ENCODE results near the gene DIDO1. TPM values are rescaled to one million over a fixed set of nuclear protein-coding genes. Genes with fewer than 3 reads are reported as not detected.

The DIDO1 gene
- total RNA-seq, 2 experiments from 2014 or later = 65.1 to 70.6 TPM

DNA sequence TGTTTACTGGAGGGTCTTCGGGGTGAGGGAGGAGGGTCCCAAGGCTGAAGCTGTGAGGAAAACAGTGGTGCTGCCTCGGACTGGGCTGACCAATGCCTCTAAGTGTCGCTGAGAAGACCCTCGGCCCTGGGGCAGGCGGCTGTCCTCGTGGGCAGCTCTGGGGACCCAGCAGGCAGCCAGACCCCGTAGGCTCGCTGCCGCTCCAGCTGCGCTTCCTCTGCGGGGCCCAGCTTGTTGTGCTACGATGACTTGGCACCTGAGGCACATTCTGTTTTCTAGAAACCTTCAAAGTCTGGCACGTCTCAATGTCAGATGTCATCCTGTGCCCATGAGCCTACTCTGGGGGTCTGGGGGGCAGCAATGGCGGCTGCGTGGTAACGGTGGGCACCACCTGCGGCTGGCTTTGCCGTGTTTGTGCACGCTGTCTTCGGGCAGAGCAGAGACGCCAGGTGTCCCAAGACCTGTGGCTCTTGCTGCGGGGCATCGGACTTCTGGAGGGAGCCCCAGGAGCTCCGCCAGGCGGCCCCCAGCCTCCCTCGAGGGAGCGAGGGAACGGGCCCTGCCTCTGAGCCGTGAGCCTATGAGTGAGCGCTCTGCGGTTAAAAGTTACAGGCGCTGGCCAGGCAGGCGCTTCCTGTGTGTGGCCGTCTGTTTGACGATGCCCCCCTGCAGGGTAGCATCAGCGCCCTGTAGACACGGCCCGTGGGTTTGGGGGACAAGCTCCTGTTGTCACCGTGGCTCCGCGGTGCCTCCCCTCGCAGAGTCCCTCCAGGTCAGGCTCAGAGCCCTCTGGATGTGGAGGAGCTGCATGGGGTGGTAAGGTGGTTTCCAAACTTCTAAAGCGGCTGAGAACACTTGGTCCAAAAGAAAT is 33.0 kb upstream of the DIDO1 start:
- no TSS peak for BruUV-seq (replicated peaks)
- CTCF ChIA-PET (ENCODE audit: unreplicated experiment) = no interaction called here

GRCh38 chr20:62958388-62959100 is 32.2 kb upstream of the DIDO1 start:
- Histone ChIP-seq H3K9me2 (ENCODE audit: insufficient read depth, low read length) (no peaks in the 10 kb centered on the region), H3K36me3 (ENCODE audit: insufficient read depth, low read length) (no peaks in the 10 kb centered on the region), H3K4me1 (ENCODE audit: insufficient read depth, low read length, poor library complexity, severe bottlenecking) (peaks cover 16% of the 10 kb centered on the region), H3K4me3 (ENCODE audit: low read depth, low read length, poor library complexity, severe bottlenecking) (no peak overlapping the region), H3K79me2 (ENCODE audit: insufficient read depth, low read depth, low read length) (no peaks in the 10 kb centered on the region), H4K20me1 (ENCODE audit: insufficient read depth, low read length) (no peaks in the 10 kb centered on the region), H3K4me2 (ENCODE audit: low read length) (no peak overlapping the region), H2AFZ (ENCODE audit: low read length) (no peak overlapping the region), H3K27ac (ENCODE audit: low read depth, low read length, poor library complexity, severe bottlenecking) (no peak overlapping the region), H3K9me3 (ENCODE audit: low read length) (no peaks in the 10 kb centered on the region)
- no peak for DNase-seq (ENCODE audit: low spot score)
- CTCF ChIA-PET (ENCODE audit: unreplicated experiment) = no interaction called here
- POLR2A ChIA-PET = no interaction called here
- BruUV-seq (replicated peaks) = no TSS peak
- no peak for TF ChIP-seq EZH2phosphoT487 (IDR thresholded peaks at IDR 0.05; ENCODE audit: borderline replicate concordance, low read depth, low read length)
- TF ChIP-seq, protein P1, sequence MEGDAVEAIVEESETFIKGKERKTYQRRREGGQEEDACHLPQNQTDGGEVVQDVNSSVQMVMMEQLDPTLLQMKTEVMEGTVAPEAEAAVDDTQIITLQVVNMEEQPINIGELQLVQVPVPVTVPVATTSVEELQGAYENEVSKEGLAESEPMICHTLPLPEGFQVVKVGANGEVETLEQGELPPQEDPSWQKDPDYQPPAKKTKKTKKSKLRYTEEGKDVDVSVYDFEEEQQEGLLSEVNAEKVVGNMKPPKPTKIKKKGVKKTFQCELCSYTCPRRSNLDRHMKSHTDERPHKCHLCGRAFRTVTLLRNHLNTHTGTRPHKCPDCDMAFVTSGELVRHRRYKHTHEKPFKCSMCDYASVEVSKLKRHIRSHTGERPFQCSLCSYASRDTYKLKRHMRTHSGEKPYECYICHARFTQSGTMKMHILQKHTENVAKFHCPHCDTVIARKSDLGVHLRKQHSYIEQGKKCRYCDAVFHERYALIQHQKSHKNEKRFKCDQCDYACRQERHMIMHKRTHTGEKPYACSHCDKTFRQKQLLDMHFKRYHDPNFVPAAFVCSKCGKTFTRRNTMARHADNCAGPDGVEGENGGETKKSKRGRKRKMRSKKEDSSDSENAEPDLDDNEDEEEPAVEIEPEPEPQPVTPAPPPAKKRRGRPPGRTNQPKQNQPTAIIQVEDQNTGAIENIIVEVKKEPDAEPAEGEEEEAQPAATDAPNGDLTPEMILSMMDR (conservative IDR thresholded peaks at IDR 0.05; ENCODE audit: low read length) = no peak
- intact Hi-C loops (cut with micrococcal nuclease; ENCODE audit: unreplicated experiment) = loop anchor here (10.0 kb wide), 1 partner anchor 46 kb away; the partner anchor contains the start of gene BHLHE23

More for the DNA sequence above, 33.0 kb upstream of the DIDO1 start:
- peaks cover 8% of the 10 kb centered on the region for H3K4me1 ChIP-seq (ENCODE audit: insufficient read depth, low read length, poor library complexity, severe bottlenecking)
- TF ChIP-seq, protein P1 (conservative IDR thresholded peaks at IDR 0.05; ENCODE audit: low read length) = no peak
- TF ChIP-seq EZH2phosphoT487 (IDR thresholded peaks at IDR 0.05; ENCODE audit: borderline replicate concordance, low read depth, low read length) = no peak
- intact Hi-C loops (cut with micrococcal nuclease; ENCODE audit: unreplicated experiment) = loop anchor here (10.0 kb wide), 1 partner anchor 45 kb away; the partner anchor contains the start of gene BHLHE23
- no peak overlapping the region for H3K27ac ChIP-seq (ENCODE audit: low read depth, low read length, poor library complexity, severe bottlenecking)
- H3K79me2 ChIP-seq (ENCODE audit: insufficient read depth, low read depth, low read length) = no peaks in the 10 kb centered on the region
- POLR2A ChIA-PET = interaction anchor here (0.6 kb wide), 1 partner anchor 699 kb away, joined by 3 read pairs; the partner anchor contains the start of gene RTEL1
- no peaks in the 10 kb centered on the region for H3K36me3 ChIP-seq (ENCODE audit: insufficient read depth, low read length)
- H3K9me3 ChIP-seq (ENCODE audit: low read length) = no peaks in the 10 kb centered on the region
- no peak for DNase-seq (ENCODE audit: low spot score)
- H3K4me3 ChIP-seq (ENCODE audit: low read depth, low read length, poor library complexity, severe bottlenecking) = no peak overlapping the region
- H3K4me2 ChIP-seq (ENCODE audit: low read length) = no peak overlapping the region
- H3K9me2 ChIP-seq (ENCODE audit: insufficient read depth, low read length) = no peaks in the 10 kb centered on the region
- H4K20me1 ChIP-seq (ENCODE audit: insufficient read depth, low read length) = no peaks in the 10 kb centered on the region
- no peak overlapping the region for H2AFZ ChIP-seq (ENCODE audit: low read length)
